GM18861 (cell line): Measurements from ENCODE around the gene RTN4RL1.

Source experiments
- ATAC-seq: cut with Tn5 transposase; IDR thresholded peaks from one replicate; pipeline ENCODE4 v1.9.1; 2021; ENCODE audit not compliant: unreplicated experiment

The RTN4RL1 gene

GRCh38 chr17:2025220-2025621 lies at the start of gene RTN4RL1:
RTN4RL1 (minus strand) TSS chr17:2025334; CDS start chr17:2024865, 469 bp downstream.
- no peak for ATAC-seq

GRCh38 chr17:2074919-2075318 lies 49.8 kb upstream of the RTN4RL1 start:
- no peak for ATAC-seq

GRCh38 chr17:2071455-2072281 lies 46.5 kb upstream of the RTN4RL1 start:
- ATAC-seq: no peak

- ATAC-seq: no peak
Measured at GRCh38 chr17:2071024-2071385, 45.9 kb upstream of the RTN4RL1 start.

GRCh38 chr17:2070241-2071023 lies 45.3 kb upstream of the RTN4RL1 start:
- peak; percentile 78 for ATAC-seq

- no peak for ATAC-seq
Measured at GRCh38 chr17:2068519-2069051, 43.5 kb upstream of the RTN4RL1 start.

- no peak for ATAC-seq
Measured at GRCh38 chr17:2068031-2068518, 42.9 kb upstream of the RTN4RL1 start.

- no peak for ATAC-seq
Measured at GRCh38 chr17:2067608-2068024, 42.5 kb upstream of the RTN4RL1 start.

GRCh38 chr17:2067048-2067561 lies 42.0 kb upstream of the RTN4RL1 start:
- ATAC-seq: no peak

- no peak for ATAC-seq
Measured at GRCh38 chr17:2065949-2066400, 40.8 kb upstream of the RTN4RL1 start.

- ATAC-seq: no peak
Measured at GRCh38 chr17:2064980-2065785, 40.0 kb upstream of the RTN4RL1 start.

- no peak for ATAC-seq
Measured at GRCh38 chr17:2064520-2064971, 39.4 kb upstream of the RTN4RL1 start.

- ATAC-seq: no peak
Measured at GRCh38 chr17:2064147-2064489, 39.0 kb upstream of the RTN4RL1 start.

- ATAC-seq: no peak
Measured at GRCh38 chr17:2063261-2064146, 38.4 kb upstream of the RTN4RL1 start.

GRCh38 chr17:2062571-2063183 lies 37.5 kb upstream of the RTN4RL1 start:
- ATAC-seq: no peak

GRCh38 chr17:2061441-2061958 lies 36.4 kb upstream of the RTN4RL1 start:
- ATAC-seq: no peak

- no peak for ATAC-seq
Measured at GRCh38 chr17:2060681-2061440, 35.7 kb upstream of the RTN4RL1 start.

- no peak for ATAC-seq
Measured at GRCh38 chr17:2060385-2060658, 35.2 kb upstream of the RTN4RL1 start.
